Urothelium cell line (cell line): ENCODE data around the gene HES2.
A peak's percentile ranks its signal among the peaks of the same experiment; 100 is the strongest.
"Not testable (repeated sequence)": the region's sequence is repeated elsewhere in the genome, so short reads cannot be mapped to it uniquely, and the experiment has no call there.

Source experiments
- DNase-seq: peaks from one replicate; pipeline ENCODE4 v3.0.0; 2011; ENCODE audit warnings: low spot score, mixed read lengths
- FAIRE-seq: peaks from 2 replicates; lab custom pipeline; 2011; peaks lifted over from hg19 to GRCh38; lab: Jason Lieb, UNC

Gene HES2

GRCh38 chr1:6392809-6393399 lies 26.8 kb downstream of the HES2 start:
- FAIRE-seq (no peak), DNase-seq (no peak)

- FAIRE-seq: no peak
- no peak for DNase-seq
These were observed 27.5 kb downstream of the HES2 start for GRCh38 chr1:6391951-6392808.

GRCh38 chr1:6389971-6390370 lies 29.7 kb downstream of the HES2 start:
- DNase-seq: no peak
- FAIRE-seq: no peak

GRCh38 chr1:6386371-6386949 lies 33.3 kb downstream of the HES2 start:
- DNase-seq (no peak), FAIRE-seq (no peak)

- no peak for FAIRE-seq
- DNase-seq: peak; percentile 48
These were observed 34.1 kb downstream of the HES2 start for GRCh38 chr1:6385488-6386191.

GRCh38 chr1:6384962-6385361 lies 34.8 kb downstream of the HES2 start:
- DNase-seq: no peak
- FAIRE-seq: no peak

GRCh38 chr1:6384135-6384534 lies 35.6 kb downstream of the HES2 start:
- FAIRE-seq (no peak), DNase-seq (no peak)

- FAIRE-seq (no peak), DNase-seq (no peak)
These were observed 39.7 kb downstream of the HES2 start for GRCh38 chr1:6380037-6380436.

- DNase-seq: no peak
- FAIRE-seq: no peak
These were observed 41.5 kb downstream of the HES2 start for GRCh38 chr1:6378096-6378746.

GRCh38 chr1:6373961-6374720 lies 45.6 kb downstream of the HES2 start:
- FAIRE-seq: no peak

GRCh38 chr1:6372236-6372635 lies 47.5 kb downstream of the HES2 start:
- not testable (repeated sequence) for FAIRE-seq, DNase-seq

More at GRCh38 chr1:6373961-6374720, 45.6 kb downstream of the HES2 start:
- no peak for DNase-seq

GRCh38 chr1:6370006-6370405 lies 49.7 kb downstream of the HES2 start:
- DNase-seq (no peak), FAIRE-seq (no peak)

- FAIRE-seq (no peak), DNase-seq (no peak)
These were observed 52.2 kb downstream of the HES2 start for GRCh38 chr1:6367381-6368012.

GRCh38 chr1:6365047-6365446 lies 54.7 kb downstream of the HES2 start:
- FAIRE-seq (no peak), DNase-seq (no peak)

- FAIRE-seq, DNase-seq: not testable (repeated sequence)
These were observed 56.4 kb downstream of the HES2 start for GRCh38 chr1:6363085-6363884.
